Epithelial cell of esophagus (primary cell): Measurements from ENCODE around the gene HS6ST3.
A peak's percentile ranks its signal among the peaks of the same experiment; 100 is the strongest.

Experiments
- DNase-seq: peaks from one replicate; pipeline ENCODE4 v3.0.0; 2010; ENCODE audit warnings: low read depth
- H3K4me3 ChIP-seq: 2 replicates; pipeline ENCODE4 v1.5.1; 2011; ENCODE audit warnings: mild to moderate bottlenecking, low read length, control low read depth
- CTCF ChIP-seq: IDR thresholded peaks from 2 replicates; pipeline ENCODE4 v1.5.1; 2011; ENCODE audit warnings: low read depth, mild to moderate bottlenecking, low read length, control low read depth, inconsistent platforms; ENCODE audit not compliant: insufficient read depth; ENCODE audit errors: missing control alignments

Gene HS6ST3

GRCh38 chr13:96581741-96582140 lies 491.8 kb downstream of the HS6ST3 start:
- no peak for TF ChIP-seq CTCF
- no peak overlapping the region for H3K4me3 ChIP-seq
- DNase-seq = peak; percentile 66

- TF ChIP-seq CTCF = no peak
- H3K4me3 ChIP-seq = no peak overlapping the region
- no peak for DNase-seq
These were observed 525.3 kb downstream of the HS6ST3 start for GRCh38 chr13:96615252-96615651.

- no peak overlapping the region for H3K4me3 ChIP-seq
- no peak for TF ChIP-seq CTCF
- no peak for DNase-seq
These were observed 527.6 kb downstream of the HS6ST3 start for GRCh38 chr13:96617528-96617927.

GRCh38 chr13:96621634-96622183 lies 531.8 kb downstream of the HS6ST3 start:
- peak; percentile 10 for DNase-seq

GRCh38 chr13:96629331-96629730 lies 539.4 kb downstream of the HS6ST3 start:
- peak; percentile 63 for DNase-seq
- no peak overlapping the region for H3K4me3 ChIP-seq
- no peak for TF ChIP-seq CTCF

More at GRCh38 chr13:96621634-96622183, 531.8 kb downstream of the HS6ST3 start:
- no peak overlapping the region for H3K4me3 ChIP-seq
- TF ChIP-seq CTCF = no peak

- H3K4me3 ChIP-seq = no peak overlapping the region
- TF ChIP-seq CTCF = no peak
These were observed 542.8 kb downstream of the HS6ST3 start for GRCh38 chr13:96632536-96633320.

GRCh38 chr13:96636001-96636709 lies 546.2 kb downstream of the HS6ST3 start:
- no peak for TF ChIP-seq CTCF
- DNase-seq = peak; percentile 26
- H3K4me3 ChIP-seq = no peak overlapping the region

More at GRCh38 chr13:96632536-96633320, 542.8 kb downstream of the HS6ST3 start:
- DNase-seq = no peak
